Prostate gland (tissue), 2 donors: ENCODE measurements around the gene CASP3.

ENCODE experiments used
- POLR2A ChIP-seq: fragments of 450-650 bp; IDR thresholded peaks from one replicate; pipeline ENCODE4 v1.6.1; 2016; ENCODE audit warnings: antibody characterized with exemption, mild to moderate bottlenecking
- POLR2AphosphoS5 ChIP-seq: sonication (generic); formaldehyde crosslinking; IDR thresholded peaks from one replicate; pipeline ENCODE4 v1.6.1; 2017; ENCODE audit warnings: antibody characterized with exemption
- TF ChIP-seq, protein P1 (sequence below), 4 experiments: fragments of 200-600 bp in 2 of 4; fragments of 450-650 bp in 2 of 4; sonication (generic) in 2 of 4; IDR thresholded peaks; 1 replicate in 3 of 4; 2 replicates in 1 of 4; pipeline ENCODE4 v1.5.1; 2016 to 2019; ENCODE audit warnings: antibody characterized with exemption in 4 of 4, mild to moderate bottlenecking in 2 of 4, moderate library complexity in 2 of 4

DNA sequence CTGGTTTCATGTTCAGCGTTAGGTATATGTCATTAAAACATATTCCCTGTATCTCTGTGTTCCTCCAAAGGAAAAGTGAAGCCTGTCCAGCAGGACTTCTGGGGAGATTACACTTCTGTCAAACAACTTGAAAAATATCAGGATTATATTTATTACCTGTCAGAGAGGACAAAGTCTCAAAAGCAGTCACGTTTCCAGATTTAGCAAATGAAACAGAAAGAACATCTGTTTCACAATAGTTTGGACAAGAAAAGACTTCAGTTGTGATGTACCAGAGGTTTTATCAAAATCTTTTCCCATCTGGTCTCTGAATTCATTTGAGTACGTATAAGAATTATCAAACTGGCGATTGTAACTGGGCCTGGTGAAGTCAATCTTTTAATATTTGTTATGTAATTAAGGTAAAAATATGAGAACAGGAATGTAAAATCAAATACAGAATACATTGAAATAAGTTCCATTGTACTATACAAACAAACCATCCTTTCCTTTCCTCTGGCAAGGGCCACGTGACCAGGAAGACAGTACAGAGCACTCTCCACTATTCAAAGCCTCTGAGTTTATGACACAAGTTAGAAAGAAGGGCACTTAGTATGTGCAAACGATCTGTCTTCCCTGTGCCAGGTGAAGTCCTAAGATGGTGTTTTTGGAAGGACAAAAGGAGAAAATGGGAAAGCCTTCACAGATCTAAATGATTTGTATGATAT is 3.2 kb downstream of the CASP3 start:
- TF ChIP-seq, protein P1, sequence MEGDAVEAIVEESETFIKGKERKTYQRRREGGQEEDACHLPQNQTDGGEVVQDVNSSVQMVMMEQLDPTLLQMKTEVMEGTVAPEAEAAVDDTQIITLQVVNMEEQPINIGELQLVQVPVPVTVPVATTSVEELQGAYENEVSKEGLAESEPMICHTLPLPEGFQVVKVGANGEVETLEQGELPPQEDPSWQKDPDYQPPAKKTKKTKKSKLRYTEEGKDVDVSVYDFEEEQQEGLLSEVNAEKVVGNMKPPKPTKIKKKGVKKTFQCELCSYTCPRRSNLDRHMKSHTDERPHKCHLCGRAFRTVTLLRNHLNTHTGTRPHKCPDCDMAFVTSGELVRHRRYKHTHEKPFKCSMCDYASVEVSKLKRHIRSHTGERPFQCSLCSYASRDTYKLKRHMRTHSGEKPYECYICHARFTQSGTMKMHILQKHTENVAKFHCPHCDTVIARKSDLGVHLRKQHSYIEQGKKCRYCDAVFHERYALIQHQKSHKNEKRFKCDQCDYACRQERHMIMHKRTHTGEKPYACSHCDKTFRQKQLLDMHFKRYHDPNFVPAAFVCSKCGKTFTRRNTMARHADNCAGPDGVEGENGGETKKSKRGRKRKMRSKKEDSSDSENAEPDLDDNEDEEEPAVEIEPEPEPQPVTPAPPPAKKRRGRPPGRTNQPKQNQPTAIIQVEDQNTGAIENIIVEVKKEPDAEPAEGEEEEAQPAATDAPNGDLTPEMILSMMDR (IDR thresholded peaks at IDR 0.05), result no peak
- TF ChIP-seq POLR2A (no peak), POLR2AphosphoS5 (no peak)
